Activated CD4-positive, alpha-beta T cell treated with anti-CD3 and anti-CD28 coated beads, Interleukin-2, Interleukin-4, amounts not matched to agents 100 ng/mL and 50 ng/mL, durations not matched to agents 16 hours and 8 hours (primary cell): ENCODE results near the gene SERINC4.
"Not testable (repeated sequence)": the region's sequence is repeated elsewhere in the genome, so short reads cannot be mapped to it uniquely, and the experiment has no call there.

ENCODE experiments used
- DNase-seq: peaks from one replicate; pipeline ENCODE4 v3.0.0-alpha.2; 2020; ENCODE audit warnings: low spot score

The SERINC4 gene

DNA sequence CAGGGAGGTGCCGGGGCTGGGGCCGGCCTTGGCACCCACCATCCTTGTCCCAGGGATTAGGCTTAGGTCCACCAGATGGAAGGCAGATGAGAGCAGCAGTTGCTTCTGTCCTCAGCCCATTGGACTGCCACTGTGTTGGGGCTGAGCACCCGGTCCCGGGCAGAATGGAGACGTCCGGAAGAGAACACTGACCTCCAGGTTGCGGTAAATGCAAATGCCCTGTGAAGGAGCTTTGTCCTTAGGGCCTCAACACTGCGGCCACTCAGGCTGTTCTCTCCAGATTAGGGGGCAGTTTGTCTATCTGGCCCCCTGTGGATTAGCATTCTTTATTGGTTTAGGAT, at the start of gene SERINC4:
Gene SERINC4 (minus strand): TSS at position 276 of the 341 bp plus-strand sequence. CDS start 234 bp downstream, at position 42.
- DNase-seq: no peak

DNA sequence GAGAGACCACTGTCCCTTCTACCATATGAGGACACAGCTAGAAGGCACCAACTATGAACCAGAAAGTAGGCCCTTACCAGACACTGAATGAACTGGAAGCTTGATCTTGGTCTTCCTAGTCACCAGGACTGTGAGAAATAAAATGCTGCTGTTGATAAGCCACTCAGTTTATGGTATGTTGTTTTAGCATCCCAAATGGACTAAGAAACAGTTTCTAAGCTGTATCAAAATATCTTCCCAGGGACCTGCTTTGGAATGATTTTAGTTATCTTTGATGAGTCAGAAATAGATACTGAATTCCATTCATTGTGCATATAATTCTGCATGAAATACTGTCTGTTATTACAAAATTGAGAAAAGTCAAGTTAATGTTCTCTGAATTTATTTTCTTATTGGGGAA, 45.4 kb upstream of the SERINC4 start:
- no peak for DNase-seq

DNA sequence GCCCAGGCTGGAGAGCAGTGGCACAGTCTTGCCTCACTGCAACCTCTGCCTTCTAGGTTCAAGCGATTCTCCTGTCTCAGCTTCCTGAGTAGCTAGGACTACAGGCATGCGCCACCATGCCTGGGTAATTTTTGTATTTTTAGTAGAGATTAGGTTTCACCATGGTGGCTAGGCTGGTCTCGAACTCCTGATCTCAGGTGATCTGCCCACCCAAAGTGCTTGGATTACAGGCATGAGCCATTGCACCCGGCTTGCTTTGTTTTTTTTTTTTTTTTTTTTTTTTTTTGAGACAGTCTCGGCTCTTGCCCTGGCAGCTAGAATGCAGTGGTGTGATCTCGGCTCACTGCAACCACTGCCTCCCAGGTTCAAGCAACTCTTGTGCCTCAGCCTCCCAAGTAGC, 32.5 kb upstream of the SERINC4 start:
- not testable (repeated sequence) for DNase-seq

DNA sequence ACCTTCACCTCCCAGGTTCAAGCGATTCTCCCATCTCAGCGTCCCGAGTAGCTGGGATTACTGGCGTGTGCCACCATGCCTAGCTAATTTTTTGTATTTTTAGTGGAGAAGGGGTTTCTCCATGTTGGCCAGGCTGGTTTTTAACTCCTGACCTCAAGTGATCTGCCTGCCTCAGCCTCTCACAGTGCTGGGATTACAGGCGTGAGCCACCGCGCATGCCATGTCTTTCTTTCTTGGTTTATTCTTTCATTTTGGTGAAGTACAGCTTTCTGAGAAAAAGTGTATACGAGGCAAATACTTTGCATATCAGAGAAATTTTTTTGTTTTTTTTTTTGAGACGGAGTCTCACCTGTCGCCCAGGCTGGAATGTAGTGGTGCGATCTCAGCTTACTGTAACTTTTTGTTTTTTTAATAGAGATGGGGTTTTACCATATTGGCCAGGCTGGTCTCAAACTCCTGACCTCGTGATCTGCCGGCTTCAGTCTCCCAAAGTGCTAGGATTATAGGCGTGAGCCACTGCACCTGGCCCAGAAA, 31.6 kb upstream of the SERINC4 start:
- DNase-seq: not testable (repeated sequence)

DNA sequence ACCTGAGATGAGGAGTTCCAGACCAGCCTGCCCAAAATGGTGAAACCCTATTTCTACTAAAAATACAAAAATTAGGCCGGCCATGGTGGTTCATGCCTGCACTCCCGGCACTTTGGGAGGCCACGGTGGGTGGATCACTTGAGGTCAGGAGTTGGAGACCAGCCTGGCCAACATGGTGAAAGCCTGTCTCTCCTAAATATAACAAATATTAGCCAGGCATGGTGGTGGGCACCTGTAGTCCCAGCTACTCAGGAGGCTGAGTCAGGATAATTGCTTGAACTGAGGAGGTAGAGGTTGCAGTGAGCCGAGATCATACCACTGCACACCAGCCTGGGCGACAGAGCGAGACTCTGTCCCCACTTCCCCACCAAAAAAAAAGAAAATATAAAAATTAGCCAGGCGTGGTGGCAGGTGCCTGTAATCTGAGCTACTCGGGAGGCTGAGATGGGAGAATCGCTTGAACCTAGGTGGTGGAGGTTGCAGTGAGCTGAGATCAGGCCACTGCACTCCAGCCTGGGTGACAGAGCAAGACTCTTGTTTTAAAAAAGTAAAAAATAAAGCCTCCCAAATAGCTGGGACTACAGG, 30.8 kb upstream of the SERINC4 start:
- not testable (repeated sequence) for DNase-seq

DNA sequence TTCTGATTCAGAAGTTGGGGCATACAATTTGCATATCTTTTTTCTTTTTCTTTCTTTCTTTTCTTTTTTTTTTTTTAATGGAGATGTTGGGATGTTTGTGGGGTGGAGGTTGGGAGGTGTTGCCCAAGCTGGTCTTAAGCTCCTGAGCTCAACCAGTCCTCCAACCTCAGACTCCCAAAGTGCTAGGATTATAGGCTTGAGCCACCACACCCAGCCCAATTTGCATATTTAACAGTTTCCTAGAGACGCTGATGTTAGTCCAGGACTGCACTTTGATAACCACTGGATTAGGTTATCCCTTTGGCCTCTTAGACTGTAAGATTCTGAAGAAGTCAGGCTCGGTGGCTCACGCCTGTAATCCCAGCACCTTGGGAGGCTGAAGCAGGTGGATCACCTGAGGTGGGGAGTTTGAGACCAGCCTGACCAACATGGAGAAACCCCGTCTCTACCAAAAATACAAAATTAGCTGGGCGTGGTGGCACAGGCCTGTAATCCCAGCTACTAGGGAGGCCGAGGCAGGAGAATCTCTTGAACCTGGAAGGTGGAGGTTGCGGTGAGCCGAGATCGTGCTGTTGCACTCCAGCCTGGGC, 30.0 kb upstream of the SERINC4 start:
- DNase-seq: not testable (repeated sequence)

DNA sequence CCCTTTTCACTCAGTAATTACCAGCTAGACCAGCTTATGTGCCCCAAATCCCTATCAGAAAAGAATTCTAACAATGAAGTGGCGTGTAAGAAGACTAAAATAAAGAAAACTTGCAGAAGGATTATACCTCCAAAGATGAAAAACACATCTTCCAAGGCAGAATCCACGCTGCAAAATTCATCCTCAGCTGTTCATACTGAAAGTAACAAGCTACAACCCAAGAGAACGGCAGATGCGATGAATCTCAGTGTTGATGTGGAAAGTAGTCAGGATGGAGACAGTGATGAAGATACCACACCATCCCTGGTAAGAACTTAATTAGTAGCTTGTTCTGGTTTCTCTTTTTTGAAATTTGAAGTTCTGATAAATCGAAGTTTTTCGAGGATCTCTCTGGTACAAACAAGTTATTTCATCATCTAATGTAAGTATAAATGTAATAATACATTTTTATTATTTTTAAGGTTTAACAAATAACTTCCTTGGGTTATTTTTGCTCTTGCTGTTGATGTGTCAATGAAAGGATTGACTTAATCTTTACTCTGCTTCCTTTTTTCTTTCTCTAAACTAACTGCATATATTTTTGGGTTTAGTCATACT, 28.1 kb upstream of the SERINC4 start:
- peak; percentile 67 for DNase-seq

DNA sequence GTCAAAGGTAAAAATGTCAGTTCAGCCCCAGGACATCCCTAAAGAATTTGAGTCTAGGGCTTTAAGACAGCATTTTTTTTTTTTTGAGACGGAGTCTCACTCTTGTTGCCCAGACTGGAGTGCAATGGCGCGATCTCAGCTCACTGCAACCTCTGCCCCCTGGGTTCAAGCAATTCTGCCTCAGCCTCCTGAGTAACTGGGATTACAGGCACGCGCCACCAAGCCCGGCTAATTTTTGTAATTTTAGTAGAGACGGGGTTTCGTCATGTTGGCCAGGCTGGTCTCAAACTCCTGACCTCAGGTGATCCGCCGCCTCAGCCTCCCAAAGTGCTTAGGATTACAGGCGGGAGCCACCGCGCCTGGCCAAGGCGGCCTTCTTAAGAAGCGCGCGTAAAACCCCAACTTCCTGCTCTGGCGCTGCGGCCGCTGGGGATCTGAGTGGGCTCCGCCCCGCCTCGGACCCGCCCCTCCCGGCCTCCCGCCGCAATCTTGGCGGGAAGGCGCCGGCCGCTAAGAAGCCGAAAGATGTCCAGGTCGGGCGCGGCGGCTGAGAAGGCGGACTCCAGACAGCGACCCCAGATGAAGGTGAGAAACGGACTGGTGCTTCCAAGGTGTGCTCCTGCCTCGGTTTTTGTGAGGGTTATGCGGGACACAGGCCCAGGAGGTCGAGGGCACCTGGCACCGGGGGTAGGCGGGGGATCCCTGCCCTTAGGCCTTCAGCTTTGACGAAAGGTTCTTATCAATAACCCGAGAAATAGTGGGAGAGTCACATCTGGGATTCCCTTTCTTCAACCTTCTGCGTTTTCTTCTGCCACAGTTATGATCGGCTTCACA, 26.7 kb upstream of the SERINC4 start, which contains the start of gene WDR76:
Gene WDR76 (plus strand): TSS at position 495 of the 834 bp plus-strand sequence. CDS start 31 bp downstream, at position 526.
- DNase-seq: peak; percentile 90

DNA sequence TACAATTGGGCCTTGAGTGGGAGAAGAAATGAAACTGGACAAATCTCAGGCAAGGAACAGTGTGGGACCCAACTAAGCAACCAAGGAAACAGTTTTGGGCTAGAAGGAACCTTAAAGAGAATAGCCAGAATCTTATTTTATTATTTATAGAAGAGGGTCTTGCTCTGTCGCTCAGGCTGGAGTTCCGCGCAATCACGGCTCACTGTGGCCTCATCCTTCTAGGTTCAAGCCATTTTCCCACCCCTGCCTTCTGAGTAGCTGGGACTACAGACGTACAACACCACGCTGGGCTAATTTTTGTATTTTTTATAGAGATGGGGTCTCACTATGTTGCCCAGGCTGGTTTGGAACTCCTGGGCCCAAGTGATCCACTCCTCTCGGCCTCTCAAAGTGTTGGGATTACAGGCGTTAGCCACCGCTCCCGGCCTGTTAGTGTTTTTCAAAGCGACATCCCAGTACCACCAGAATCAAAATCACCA, 26.0 kb upstream of the SERINC4 start:
- DNase-seq: no peak

DNA sequence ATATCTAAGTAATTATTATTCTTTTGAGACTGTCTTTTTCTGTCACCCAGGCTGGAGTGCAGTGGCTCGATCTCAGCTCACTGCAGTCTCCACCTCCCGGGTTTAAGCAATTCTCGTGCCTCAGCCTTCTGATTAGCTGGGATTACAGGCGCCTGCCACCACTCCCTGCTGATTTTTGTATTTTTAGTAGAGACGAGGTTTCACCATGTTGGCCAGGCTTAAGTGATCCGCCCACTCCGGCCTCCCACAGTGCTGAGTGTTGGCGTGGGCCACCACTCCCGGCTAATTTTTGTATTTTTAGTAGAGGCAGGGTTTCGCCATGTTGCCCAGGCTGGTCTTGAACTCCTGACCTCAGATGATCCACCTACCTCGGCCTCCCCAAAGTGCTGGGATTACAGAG, 25.3 kb upstream of the SERINC4 start:
- not testable (repeated sequence) for DNase-seq

DNA sequence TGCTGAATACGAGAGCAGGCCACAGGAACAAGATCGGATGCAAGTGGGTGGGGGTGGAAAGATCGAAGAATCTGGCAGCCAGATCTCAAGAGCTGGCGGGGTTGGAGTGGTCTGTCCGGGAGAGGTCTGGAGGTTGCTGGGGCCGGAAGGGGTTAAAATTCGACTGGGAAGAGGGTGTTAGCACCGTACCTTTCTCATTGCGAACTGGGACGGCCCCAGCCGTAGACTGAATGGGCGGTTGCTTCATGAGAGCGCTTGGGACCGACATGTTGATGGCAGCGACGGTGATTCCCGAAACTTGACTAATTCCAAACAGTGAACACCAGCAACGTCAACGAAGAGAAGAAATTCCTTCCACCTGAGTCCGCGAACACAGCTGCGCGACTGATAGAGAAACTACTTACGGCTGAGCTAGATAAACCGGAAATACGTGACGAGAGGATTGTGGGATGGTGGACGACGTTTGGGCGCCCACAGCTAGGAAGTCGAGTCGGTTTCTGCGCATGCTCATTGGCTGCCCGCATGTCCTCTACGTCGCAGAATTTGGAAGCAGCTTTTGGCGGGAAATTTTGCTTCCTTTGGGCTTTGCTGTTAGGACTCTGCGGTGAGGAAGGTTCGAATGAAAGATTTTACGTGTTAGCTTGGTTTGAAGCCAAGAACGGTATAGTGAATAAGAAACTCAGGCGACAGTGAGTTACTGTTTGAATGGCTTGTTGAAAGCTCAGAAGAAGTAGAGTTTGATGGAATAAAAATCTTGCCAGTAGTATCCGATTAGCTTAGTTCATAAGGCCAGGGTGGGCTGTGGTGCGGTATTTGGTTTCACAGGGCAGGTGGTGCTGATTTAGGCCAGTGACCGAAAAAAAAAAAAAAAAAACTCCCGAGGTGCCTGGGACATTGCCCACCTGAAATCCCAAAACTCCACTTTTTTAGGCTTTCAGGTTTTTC, 24.6 kb upstream of the SERINC4 start, which contains the start of gene MFAP1:
Gene MFAP1 (minus strand): TSS at position 389 of the 945 bp plus-strand sequence. CDS start 121 bp downstream, at position 268.
- peak; percentile 97 for DNase-seq

DNA sequence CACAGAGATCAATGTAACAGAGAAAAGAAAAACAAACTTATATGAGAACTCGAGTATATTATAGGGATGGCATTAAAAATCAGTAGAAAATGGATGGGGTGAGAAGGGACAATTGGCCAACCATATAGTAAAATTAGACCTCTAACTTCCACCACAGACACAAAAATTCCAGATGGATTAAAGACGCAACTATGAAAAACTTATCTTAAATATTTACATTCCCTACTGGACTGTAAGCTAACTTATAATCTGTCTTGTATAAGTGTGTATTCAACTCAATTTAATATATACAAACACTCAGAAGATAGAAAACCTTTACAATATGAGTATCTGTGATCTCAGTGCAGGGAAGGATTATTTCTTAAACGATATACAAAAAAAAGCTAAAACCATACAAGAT, 21.5 kb upstream of the SERINC4 start:
- DNase-seq: no peak

DNA sequence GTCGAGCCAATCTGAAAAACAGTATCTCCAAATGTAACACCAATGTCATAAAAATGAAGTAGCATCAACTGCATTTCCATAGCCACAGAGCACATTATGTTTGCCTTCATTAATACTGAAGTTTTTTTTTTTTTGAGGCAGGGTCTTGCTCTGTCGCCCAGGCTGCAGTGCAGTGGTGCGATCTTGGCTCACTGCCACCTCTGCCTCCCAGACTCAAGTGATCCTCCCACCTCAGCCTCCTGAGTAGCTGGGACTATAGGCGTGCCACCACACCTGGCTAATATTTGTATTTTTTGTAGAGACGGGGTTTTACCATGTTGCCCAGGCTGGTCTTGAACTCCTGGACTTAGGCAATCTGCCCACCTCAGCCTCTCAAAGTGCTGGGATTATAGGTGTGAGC, 15.0 kb upstream of the SERINC4 start:
- not testable (repeated sequence) for DNase-seq

DNA sequence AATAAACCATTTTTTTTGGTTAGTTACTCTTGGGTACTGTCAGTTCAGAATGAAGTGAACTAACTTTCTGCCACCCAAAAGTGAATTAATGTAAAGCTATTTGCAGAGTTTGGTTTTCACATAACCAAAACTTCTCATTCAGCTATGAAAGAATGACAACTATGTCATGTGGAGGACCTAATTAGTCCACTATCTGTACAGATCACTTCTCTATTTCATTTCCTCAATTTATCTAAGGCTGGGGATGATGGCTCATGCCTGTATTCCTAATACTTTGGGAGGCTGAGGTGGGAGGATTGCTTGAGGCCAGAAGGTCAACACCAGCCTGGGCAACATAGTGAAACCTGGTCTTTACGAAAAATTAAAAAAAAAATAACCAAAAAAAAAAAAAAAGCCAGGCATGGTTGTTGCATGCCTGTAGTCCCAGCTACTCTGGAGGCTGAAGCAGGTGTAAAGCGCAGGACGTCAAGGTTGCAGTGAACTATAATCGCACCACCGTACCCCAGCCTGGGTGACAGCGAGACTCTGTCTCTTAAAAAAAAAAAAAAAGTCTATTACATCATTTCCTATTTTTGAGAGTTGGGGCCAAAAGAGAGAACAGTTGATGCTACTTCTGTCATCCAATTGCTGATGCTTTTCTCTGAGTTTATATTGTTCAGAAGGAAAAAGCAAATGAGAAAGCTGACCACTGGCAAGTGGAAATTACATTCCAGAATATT, 9.1 kb upstream of the SERINC4 start:
- no peak for DNase-seq

DNA sequence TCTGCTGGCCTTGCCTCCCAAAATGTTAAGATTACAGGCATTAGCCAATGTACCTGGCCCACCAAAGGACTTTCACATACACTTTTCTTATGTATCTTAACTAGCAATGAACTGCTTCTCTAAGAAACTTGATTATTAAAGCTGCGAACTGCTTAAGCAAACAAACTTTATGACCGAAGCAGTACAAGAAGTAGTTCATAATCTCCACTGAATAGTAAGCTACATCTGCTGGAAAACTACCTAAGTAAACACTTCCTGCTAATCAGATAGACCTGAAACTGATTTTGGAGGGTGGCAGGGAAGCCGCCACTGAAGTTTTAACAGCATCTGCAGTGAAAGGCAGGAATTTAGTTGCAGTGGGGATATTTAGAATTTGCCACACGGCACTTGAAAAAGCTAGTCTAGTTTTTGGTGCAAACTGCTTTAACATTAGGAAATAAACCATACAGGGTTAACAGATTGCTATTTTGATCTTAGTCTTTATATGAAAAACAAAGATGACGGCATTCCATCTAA, 8.5 kb upstream of the SERINC4 start:
- DNase-seq: no peak

DNA sequence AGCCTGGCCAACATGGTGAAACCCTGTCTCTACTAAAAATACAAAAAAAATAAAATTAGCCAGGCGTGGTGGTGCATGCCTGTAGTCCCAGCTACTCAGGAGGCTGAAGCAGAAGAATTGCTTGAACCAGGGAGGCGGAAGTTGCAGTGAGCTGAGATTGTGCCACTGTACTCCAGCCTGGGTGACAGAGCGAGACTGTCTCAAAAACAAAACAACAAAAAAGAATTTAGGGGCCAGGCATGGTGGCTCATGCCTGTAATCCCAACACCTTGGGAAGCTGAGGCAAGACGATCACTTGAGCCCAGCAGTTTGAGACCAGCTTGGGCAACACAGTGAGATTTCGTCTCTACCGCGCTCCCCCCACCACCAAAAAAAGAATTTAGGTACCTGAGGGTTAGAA, 2.7 kb upstream of the SERINC4 start:
- DNase-seq: not testable (repeated sequence)

DNA sequence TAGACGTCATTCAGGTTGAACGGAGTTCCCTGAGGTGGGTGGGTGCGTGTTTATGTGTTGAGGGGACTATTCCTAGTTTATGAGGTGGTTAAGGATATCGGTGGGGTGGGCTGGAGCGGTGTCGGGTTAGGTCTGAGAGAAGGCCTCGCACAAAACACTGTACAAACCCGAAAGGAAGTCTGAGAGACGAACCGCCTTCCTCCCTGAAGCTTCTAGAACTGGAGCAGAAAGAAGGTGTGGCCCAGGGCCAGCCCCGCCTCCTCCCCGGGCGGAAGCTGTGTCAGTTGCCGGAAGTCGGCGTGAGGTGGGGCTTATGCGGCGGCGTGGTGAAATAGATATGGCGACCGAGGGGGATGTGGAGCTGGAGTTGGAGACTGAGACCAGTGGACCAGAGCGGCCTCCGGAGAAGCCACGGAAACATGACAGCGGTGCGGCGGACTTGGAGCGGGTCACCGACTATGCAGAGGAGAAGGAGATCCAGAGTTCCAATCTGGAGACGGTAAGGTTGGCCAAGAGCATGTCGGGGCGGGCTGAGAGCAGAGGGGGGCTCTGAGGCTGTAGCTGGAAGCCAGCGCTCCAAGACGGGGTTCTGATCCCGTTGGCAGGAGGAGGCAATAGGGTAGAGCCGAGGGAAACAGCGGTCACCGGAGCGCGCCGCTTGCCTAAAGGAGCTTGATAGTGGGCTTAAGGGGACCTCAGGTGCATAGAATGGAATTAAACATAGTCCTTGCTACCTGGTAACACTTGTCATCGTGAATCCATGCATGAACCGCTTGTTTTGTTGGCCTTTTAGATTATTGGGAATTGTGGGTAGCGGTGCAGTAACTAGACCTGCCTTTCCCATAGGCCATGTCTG, 494 bp upstream of the SERINC4 start, which contains the start of gene HYPK:
Gene HYPK (plus strand): TSS at position 314 of the 856 bp plus-strand sequence. CDS start 24 bp downstream, at position 338.
- peak; percentile 92 for DNase-seq

DNA sequence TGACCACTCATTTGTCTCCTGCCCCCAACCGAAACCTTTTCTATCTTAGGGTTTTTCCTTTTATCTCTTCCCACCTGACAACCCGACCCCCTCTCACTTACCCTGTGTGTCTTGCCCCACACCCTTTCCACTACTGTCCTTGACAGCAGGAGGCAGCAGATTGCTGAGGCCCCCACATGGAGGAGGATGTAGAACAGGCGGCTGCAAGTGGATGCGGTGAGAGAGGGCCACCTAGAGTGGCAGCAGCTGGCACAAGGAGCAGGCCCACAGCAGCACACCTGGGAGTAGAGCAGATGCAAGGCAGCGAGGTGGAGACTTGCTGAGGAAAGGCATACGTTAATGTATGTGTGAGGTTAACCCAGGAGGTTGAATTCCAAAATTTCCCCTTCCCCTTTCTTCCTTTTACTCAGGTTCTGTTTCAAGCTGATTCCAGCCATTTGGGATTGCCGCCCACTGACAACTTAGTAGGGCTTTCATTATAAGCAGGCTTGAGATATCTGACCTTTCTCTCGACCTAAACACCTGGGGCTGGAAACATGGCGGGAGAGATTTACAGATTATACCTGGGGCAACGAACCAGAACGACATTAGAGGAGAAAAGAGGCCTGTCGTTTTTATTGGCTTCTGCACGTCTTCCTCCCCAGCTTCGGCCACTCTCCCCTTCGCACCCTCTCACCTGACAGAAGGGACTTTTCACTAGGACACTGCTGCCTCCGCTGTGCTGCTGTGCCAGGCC, 643 bp downstream of the SERINC4 start:
- no peak for DNase-seq
